ENCODE data around the gene IFI27L2. TPM values are rescaled to one million over a fixed set of nuclear protein-coding genes. Genes with fewer than 3 reads are reported as not detected.

IFI27L2 gene
- total and polyA plus RNA-seq, 2 experiments from 2014 or later = 91.5 to 95.1 TPM

- no peak overlapping the region for H3K4me3 ChIP-seq
- H3K4me1 ChIP-seq (ENCODE audit: insufficient read depth) = no peaks in the 10 kb centered on the region
- no peaks in the 10 kb centered on the region for H3K9me3 ChIP-seq (ENCODE audit: low read depth)
- H3K27me3 ChIP-seq = no peaks in the 10 kb centered on the region
- no peak overlapping the region for H2AFZ ChIP-seq
- 95% methylated on average over 2 of the region's 2 CpGs for WGBS (ENCODE audit: low lambda C conversion rate, missing lambda C conversion rate)
- TF ChIP-seq EZH2phosphoT487 (IDR thresholded peaks at IDR 0.05; ENCODE audit: low read depth, severe bottlenecking, unreplicated experiment) (no peak), CTCF (IDR thresholded peaks at IDR 0.05; ENCODE audit: poor library complexity) (no peak), EZH2 (IDR thresholded peaks at IDR 0.05; ENCODE audit: borderline replicate concordance) (no peak)
- H4K20me1 ChIP-seq (ENCODE audit: insufficient read depth, poor library complexity, severe bottlenecking) = no peaks in the 10 kb centered on the region
- no peaks in the 10 kb centered on the region for H3K9me2 ChIP-seq (replicated peaks; ENCODE audit: insufficient read depth)
- DNase-seq (ENCODE audit: low spot score) = no peak
- H3K4me2 ChIP-seq = no peak overlapping the region
- H3K27ac ChIP-seq = no peak overlapping the region
- H3K36me3 ChIP-seq (replicated peaks; ENCODE audit: insufficient read depth, low read depth) = no peaks in the 10 kb centered on the region
- H3K79me2 ChIP-seq = no peaks in the 10 kb centered on the region
These were observed 36.0 kb downstream of the IFI27L2 start for GRCh38 chr14:94093418-94093817.

DNA sequence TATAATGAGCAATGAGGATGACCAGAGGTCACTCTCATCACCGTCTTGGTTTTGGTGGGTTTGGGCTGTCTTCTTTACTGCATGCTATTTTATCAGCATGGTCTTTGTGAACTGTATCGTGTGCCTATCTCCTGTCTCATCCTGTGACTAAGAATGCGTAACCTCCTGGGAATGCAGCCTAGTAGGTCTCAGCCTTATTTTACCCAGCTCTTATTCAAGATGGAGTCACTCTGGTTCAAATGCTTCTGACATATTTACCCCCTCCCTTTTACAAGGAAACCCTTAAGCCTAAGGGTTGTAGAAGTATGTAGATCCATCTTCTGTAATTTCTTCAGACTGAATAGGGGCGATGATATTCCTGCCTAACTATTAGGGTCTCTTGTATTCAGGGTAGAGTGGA lies 39.9 kb downstream of the IFI27L2 start:
- 93% methylated on average over 4 of the region's 4 CpGs for WGBS (ENCODE audit: low lambda C conversion rate, missing lambda C conversion rate)
- H3K9me2 ChIP-seq (replicated peaks; ENCODE audit: insufficient read depth) = no peaks in the 10 kb centered on the region
- peaks cover 5% of the 10 kb centered on the region for H3K79me2 ChIP-seq
- H2AFZ ChIP-seq = no peak overlapping the region
- H3K4me1 ChIP-seq (ENCODE audit: insufficient read depth) = no peaks in the 10 kb centered on the region
- no peaks in the 10 kb centered on the region for H3K27me3 ChIP-seq
- no peak overlapping the region for H3K4me2 ChIP-seq
- H3K9me3 ChIP-seq (ENCODE audit: low read depth) = no peaks in the 10 kb centered on the region
- no peaks in the 10 kb centered on the region for H4K20me1 ChIP-seq (ENCODE audit: insufficient read depth, poor library complexity, severe bottlenecking)
- H3K27ac ChIP-seq = no peak overlapping the region
- H3K36me3 ChIP-seq (replicated peaks; ENCODE audit: insufficient read depth, low read depth) = no peaks in the 10 kb centered on the region
- TF ChIP-seq EZH2 (IDR thresholded peaks at IDR 0.05; ENCODE audit: borderline replicate concordance) (no peak), EZH2phosphoT487 (IDR thresholded peaks at IDR 0.05; ENCODE audit: low read depth, severe bottlenecking, unreplicated experiment) (no peak), CTCF (IDR thresholded peaks at IDR 0.05; ENCODE audit: poor library complexity) (no peak)
- no peak for DNase-seq (ENCODE audit: low spot score)
- H3K4me3 ChIP-seq = no peak overlapping the region

DNA sequence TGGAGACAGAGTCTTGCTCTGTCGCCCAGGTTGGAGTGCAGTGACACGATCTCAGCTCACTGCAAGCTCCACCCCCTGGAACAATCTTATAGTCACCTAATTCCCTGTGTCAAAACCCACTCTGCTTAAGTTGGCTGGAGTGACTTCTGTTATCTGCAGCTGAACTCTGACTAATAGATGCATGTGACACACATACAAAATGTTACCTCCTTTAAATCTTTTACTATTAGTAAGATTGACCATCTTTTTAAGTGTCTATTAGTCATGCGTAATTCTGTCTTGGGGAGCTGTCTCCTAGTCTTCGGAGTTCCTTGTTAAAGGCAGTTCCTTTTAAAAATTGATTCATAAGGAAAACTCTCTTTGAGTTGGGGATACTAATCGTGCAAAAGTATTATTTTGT lies 40.9 kb downstream of the IFI27L2 start:
- peaks cover 8% of the 10 kb centered on the region for H3K79me2 ChIP-seq
- no peak overlapping the region for H3K27ac ChIP-seq
- H3K9me2 ChIP-seq (replicated peaks; ENCODE audit: insufficient read depth) = no peaks in the 10 kb centered on the region
- no peak overlapping the region for H3K4me3 ChIP-seq
- no peaks in the 10 kb centered on the region for H3K27me3 ChIP-seq
- no peaks in the 10 kb centered on the region for H3K36me3 ChIP-seq (replicated peaks; ENCODE audit: insufficient read depth, low read depth)
- WGBS (ENCODE audit: low lambda C conversion rate, missing lambda C conversion rate) = 89% methylated on average over 5 of the region's 5 CpGs
- no peak overlapping the region for H3K4me2 ChIP-seq
- H3K9me3 ChIP-seq (ENCODE audit: low read depth) = no peaks in the 10 kb centered on the region
- H4K20me1 ChIP-seq (ENCODE audit: insufficient read depth, poor library complexity, severe bottlenecking) = no peaks in the 10 kb centered on the region
- TF ChIP-seq EZH2phosphoT487 (IDR thresholded peaks at IDR 0.05; ENCODE audit: low read depth, severe bottlenecking, unreplicated experiment) (no peak), CTCF (IDR thresholded peaks at IDR 0.05; ENCODE audit: poor library complexity) (no peak), EZH2 (IDR thresholded peaks at IDR 0.05; ENCODE audit: borderline replicate concordance) (no peak)
- H2AFZ ChIP-seq = no peak overlapping the region
- no peak for DNase-seq (ENCODE audit: low spot score)
- H3K4me1 ChIP-seq (ENCODE audit: insufficient read depth) = peaks cover 5% of the 10 kb centered on the region

- H2AFZ ChIP-seq = no peak overlapping the region
- peaks cover 5% of the 10 kb centered on the region for H3K4me1 ChIP-seq (ENCODE audit: insufficient read depth)
- no peak overlapping the region for H3K4me3 ChIP-seq
- no peak overlapping the region for H3K4me2 ChIP-seq
- no peak for DNase-seq (ENCODE audit: low spot score)
- H3K79me2 ChIP-seq = peaks cover 14% of the 10 kb centered on the region
- WGBS (ENCODE audit: low lambda C conversion rate, missing lambda C conversion rate) = 83% methylated on average over 4 of the region's 4 CpGs
- no peak overlapping the region for H3K27ac ChIP-seq
- H3K36me3 ChIP-seq (replicated peaks; ENCODE audit: insufficient read depth, low read depth) = no peaks in the 10 kb centered on the region
- H3K9me2 ChIP-seq (replicated peaks; ENCODE audit: insufficient read depth) = no peaks in the 10 kb centered on the region
- TF ChIP-seq EZH2 (IDR thresholded peaks at IDR 0.05; ENCODE audit: borderline replicate concordance) = no peak
- no peak for TF ChIP-seq CTCF (IDR thresholded peaks at IDR 0.05; ENCODE audit: poor library complexity)
- no peak for TF ChIP-seq EZH2phosphoT487 (IDR thresholded peaks at IDR 0.05; ENCODE audit: low read depth, severe bottlenecking, unreplicated experiment)
- no peaks in the 10 kb centered on the region for H4K20me1 ChIP-seq (ENCODE audit: insufficient read depth, poor library complexity, severe bottlenecking)
- H3K27me3 ChIP-seq = no peaks in the 10 kb centered on the region
- H3K9me3 ChIP-seq (ENCODE audit: low read depth) = no peaks in the 10 kb centered on the region
These were observed 41.5 kb downstream of the IFI27L2 start for GRCh38 chr14:94087891-94088290.
